Fibroblast of lung (primary cell): ENCODE measurements around the gene TRPM3. TPM values are rescaled to one million over a fixed set of nuclear protein-coding genes. Genes with fewer than 3 reads are reported as not detected.

Experiments used
- DNase-seq, 2 donors: peaks; one replicate each; pipeline versions ENCODE4 v3.0.0 to v3.0.0-alpha.2; 2010; ENCODE audit warnings: low read depth in 2 of 2
- H2AFZ ChIP-seq: 2 replicates; pipeline ENCODE4 v1.5.1; 2012; ENCODE audit warnings: low read length, control low read depth, inconsistent platforms
- H3K27ac ChIP-seq: 2 replicates; pipeline ENCODE4 v1.5.1; 2011; ENCODE audit warnings: low read length, control low read depth; ENCODE audit not compliant: insufficient read depth
- H3K27me3 ChIP-seq: 2 replicates; pipeline ENCODE4 v1.5.1; 2011; ENCODE audit warnings: mild to moderate bottlenecking, low read length; ENCODE audit not compliant: control insufficient read depth, insufficient read depth
- H3K36me3 ChIP-seq: 2 replicates; pipeline ENCODE4 v1.5.1; 2011; ENCODE audit warnings: low read length; ENCODE audit not compliant: control insufficient read depth, insufficient read depth
- H3K4me1 ChIP-seq: 2 replicates; pipeline ENCODE4 v1.5.1; 2011; ENCODE audit warnings: low read length; ENCODE audit not compliant: control insufficient read depth, insufficient read depth; ENCODE audit errors: extremely low read depth
- H3K4me2 ChIP-seq: 2 replicates; pipeline ENCODE4 v1.5.1; 2011; ENCODE audit warnings: low read length, control low read depth; ENCODE audit not compliant: insufficient read depth; ENCODE audit errors: extremely low read depth
- H3K4me3 ChIP-seq, 4 experiments: fragments of 200-600 bp in 1 of 4; sonication (generic) in 1 of 4; replicated peaks in 1 of 4; 2 replicates each; pipeline ENCODE4 v1.5.1; 2011 to 2016; ENCODE audit warnings: low read length in 4 of 4, low read depth in 3 of 4, mild to moderate bottlenecking in 3 of 4, control low read depth in 2 of 4, inconsistent platforms in 1 of 4, mixed read lengths in 1 of 4; ENCODE audit not compliant: insufficient read depth in 1 of 4; ENCODE audit errors: control extremely low read depth in 1 of 4
- H3K79me2 ChIP-seq: 2 replicates; pipeline ENCODE4 v1.5.1; 2012; ENCODE audit warnings: mild to moderate bottlenecking, low read length, inconsistent platforms; ENCODE audit not compliant: control insufficient read depth, insufficient read depth
- H3K9ac ChIP-seq: 2 replicates; pipeline ENCODE4 v1.5.1; 2011; ENCODE audit warnings: mild to moderate bottlenecking, low read length, control low read depth; ENCODE audit not compliant: insufficient read depth
- H3K9me3 ChIP-seq: 2 replicates; pipeline ENCODE4 v1.5.1; 2012; ENCODE audit warnings: low read depth, low read length; ENCODE audit not compliant: control insufficient read depth, insufficient read depth
- H4K20me1 ChIP-seq: 2 replicates; pipeline ENCODE4 v1.5.1; 2011; ENCODE audit warnings: low read length; ENCODE audit not compliant: control insufficient read depth, insufficient read depth; ENCODE audit errors: extremely low read depth
- EZH2 ChIP-seq: IDR thresholded peaks from 2 replicates; pipeline ENCODE4 v1.5.1; 2012; ENCODE audit warnings: low read length, control low read depth, mild to moderate bottlenecking; ENCODE audit errors: missing control alignments
- polyA plus RNA-seq, 2 donors: library from polyadenylated mRNA; depleted of rRNA in 1 of 2; stranded (reverse) in 1 of 2; unstranded in 1 of 2; fragments of >200 nt; gene quantifications; 2 replicates each; pipeline ENCODE4 v1.2.1, GENCODE V29; 2011 to 2012; ENCODE audit warnings: missing spikeins in 1 of 2
- total RNA-seq: library from RNA; depleted of rRNA; stranded (reverse); fragments of >200 nt; gene quantifications from 2 replicates; pipeline ENCODE4 v1.2.1, GENCODE V29; 2014
- TF ChIP-seq, protein P1 (sequence below), 2 donors: IDR thresholded peaks in 1 of 2; conservative IDR thresholded peaks in 1 of 2; 1 replicate in 1 of 2; 2 replicates in 1 of 2; pipeline ENCODE4 v1.5.1; 2011 to 2012; ENCODE audit warnings: low read length in 2 of 2, control low read depth in 1 of 2, inconsistent platforms in 1 of 2, low read depth in 1 of 2, mild to moderate bottlenecking in 1 of 2

The TRPM3 gene
- total and polyA plus RNA-seq, 2 donors (not counting 1 experiment from before 2014, with no cell fraction given) = 0.05 to 0.50 TPM

DNA sequence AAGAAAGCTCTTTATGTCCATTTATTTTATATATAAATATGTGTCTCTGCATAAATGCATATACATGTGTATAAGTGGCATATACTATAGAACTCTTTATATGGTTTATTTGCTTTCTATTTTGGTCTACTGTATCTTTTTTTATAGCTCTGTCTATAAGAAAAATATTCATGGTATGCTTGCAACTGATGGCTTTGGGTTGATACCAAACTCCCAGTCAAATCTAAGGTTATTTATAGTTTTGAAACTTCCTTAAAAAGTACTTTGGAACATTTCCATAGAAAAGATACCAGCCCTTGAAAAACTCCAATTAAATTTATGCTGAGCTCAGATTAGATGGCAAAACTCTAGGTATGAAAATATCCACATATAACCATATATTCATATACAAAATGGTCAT lies 587.0 kb downstream of the TRPM3 start:
- H3K4me3 ChIP-seq = no peak overlapping the region
- no peak overlapping the region for H3K4me2 ChIP-seq
- no peak overlapping the region for H3K27ac ChIP-seq
- no peaks in the 10 kb centered on the region for H4K20me1 ChIP-seq
- no peaks in the 10 kb centered on the region for H3K27me3 ChIP-seq
- no peak overlapping the region for H3K9ac ChIP-seq
- H3K4me1 ChIP-seq = peaks cover 2% of the 10 kb centered on the region
- DNase-seq = peak; percentile 21 to 37
- no peak overlapping the region for H2AFZ ChIP-seq
- H3K36me3 ChIP-seq = no peaks in the 10 kb centered on the region
- TF ChIP-seq EZH2 = no peak
- TF ChIP-seq, protein P1, sequence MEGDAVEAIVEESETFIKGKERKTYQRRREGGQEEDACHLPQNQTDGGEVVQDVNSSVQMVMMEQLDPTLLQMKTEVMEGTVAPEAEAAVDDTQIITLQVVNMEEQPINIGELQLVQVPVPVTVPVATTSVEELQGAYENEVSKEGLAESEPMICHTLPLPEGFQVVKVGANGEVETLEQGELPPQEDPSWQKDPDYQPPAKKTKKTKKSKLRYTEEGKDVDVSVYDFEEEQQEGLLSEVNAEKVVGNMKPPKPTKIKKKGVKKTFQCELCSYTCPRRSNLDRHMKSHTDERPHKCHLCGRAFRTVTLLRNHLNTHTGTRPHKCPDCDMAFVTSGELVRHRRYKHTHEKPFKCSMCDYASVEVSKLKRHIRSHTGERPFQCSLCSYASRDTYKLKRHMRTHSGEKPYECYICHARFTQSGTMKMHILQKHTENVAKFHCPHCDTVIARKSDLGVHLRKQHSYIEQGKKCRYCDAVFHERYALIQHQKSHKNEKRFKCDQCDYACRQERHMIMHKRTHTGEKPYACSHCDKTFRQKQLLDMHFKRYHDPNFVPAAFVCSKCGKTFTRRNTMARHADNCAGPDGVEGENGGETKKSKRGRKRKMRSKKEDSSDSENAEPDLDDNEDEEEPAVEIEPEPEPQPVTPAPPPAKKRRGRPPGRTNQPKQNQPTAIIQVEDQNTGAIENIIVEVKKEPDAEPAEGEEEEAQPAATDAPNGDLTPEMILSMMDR (conservative IDR thresholded peaks at IDR 0.05 in 1 of 2, IDR thresholded peaks at IDR 0.05 in 1 of 2; ENCODE audit: low read depth in 1 of 2, low read length in 2 of 2) = no peak
- no peaks in the 10 kb centered on the region for H3K79me2 ChIP-seq
- no peaks in the 10 kb centered on the region for H3K9me3 ChIP-seq

GRCh38 chr9:70534061-70534460 lies 587.4 kb downstream of the TRPM3 start:
- Histone ChIP-seq H3K27ac (no peak overlapping the region), H3K4me2 (no peak overlapping the region), H3K36me3 (no peaks in the 10 kb centered on the region), H4K20me1 (no peaks in the 10 kb centered on the region), H3K27me3 (no peaks in the 10 kb centered on the region), H2AFZ (no peak overlapping the region), H3K79me2 (no peaks in the 10 kb centered on the region), H3K9ac (no peak overlapping the region), H3K4me1 (peaks cover 2% of the 10 kb centered on the region), H3K4me3 (no peak overlapping the region), H3K9me3 (no peaks in the 10 kb centered on the region)
- DNase-seq = peak in 1 of 2 donors; percentile 19
- no peak for TF ChIP-seq EZH2
- TF ChIP-seq, protein P1 (conservative IDR thresholded peaks at IDR 0.05 in 1 of 2, IDR thresholded peaks at IDR 0.05 in 1 of 2; ENCODE audit: low read depth in 1 of 2, low read length in 2 of 2) = no peak

DNA sequence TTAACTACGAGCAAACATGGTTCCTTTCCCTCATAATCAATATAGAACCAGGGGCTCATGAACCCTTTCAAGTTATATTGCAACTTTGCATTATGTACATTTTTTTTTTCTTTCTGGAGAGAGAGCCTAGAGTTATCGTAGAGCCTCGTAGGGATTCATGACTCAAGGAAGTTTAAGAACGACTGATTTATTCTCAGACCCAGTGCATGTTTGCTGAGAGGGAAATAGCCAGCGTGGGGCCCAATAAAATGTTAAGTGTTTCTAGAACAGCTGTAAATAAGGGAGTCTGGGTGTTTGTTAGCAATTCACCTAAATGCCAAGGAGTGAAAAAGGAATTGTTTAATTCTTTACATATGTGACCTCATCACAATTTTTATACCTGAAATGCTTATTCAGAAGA lies 587.9 kb downstream of the TRPM3 start:
- Histone ChIP-seq H3K4me2 (no peak overlapping the region), H3K79me2 (no peaks in the 10 kb centered on the region), H3K9ac (no peak overlapping the region), H3K36me3 (no peaks in the 10 kb centered on the region), H3K9me3 (no peaks in the 10 kb centered on the region), H2AFZ (no peak overlapping the region), H3K4me3 (no peak overlapping the region), H3K27me3 (no peaks in the 10 kb centered on the region), H4K20me1 (no peaks in the 10 kb centered on the region), H3K4me1 (peaks cover 2% of the 10 kb centered on the region), H3K27ac (no peak overlapping the region)
- TF ChIP-seq, protein P1 (conservative IDR thresholded peaks at IDR 0.05 in 1 of 2, IDR thresholded peaks at IDR 0.05 in 1 of 2; ENCODE audit: low read depth in 1 of 2, low read length in 2 of 2) = no peak
- TF ChIP-seq EZH2 = no peak
- DNase-seq = no peak
